EL (cell line): ENCODE results near the gene MIER3.

Experiments used
- DNase-seq: peaks from one replicate; pipeline ENCODE4 v3.0.0-alpha.2; 2016

The MIER3 gene

DNA sequence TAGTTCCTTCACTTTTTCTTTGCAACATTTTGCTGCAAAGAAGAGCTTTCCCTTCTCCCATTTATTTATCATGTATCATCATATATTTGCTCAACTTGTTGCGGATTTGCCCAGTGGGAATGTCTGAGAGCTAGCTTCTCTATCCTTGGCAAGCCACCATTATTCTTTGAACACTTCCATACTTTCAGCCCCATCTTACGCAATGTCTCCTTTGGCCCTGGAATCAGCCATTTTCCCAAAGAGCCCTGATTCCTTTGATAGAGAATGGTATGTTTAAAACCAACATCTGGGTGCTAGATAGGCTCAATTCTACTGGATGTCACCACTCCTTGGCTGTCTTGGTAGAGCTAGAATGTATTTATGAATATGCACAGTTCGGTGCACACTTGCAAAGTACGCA, 55.2 kb downstream of the MIER3 start:
- DNase-seq = no peak

DNA sequence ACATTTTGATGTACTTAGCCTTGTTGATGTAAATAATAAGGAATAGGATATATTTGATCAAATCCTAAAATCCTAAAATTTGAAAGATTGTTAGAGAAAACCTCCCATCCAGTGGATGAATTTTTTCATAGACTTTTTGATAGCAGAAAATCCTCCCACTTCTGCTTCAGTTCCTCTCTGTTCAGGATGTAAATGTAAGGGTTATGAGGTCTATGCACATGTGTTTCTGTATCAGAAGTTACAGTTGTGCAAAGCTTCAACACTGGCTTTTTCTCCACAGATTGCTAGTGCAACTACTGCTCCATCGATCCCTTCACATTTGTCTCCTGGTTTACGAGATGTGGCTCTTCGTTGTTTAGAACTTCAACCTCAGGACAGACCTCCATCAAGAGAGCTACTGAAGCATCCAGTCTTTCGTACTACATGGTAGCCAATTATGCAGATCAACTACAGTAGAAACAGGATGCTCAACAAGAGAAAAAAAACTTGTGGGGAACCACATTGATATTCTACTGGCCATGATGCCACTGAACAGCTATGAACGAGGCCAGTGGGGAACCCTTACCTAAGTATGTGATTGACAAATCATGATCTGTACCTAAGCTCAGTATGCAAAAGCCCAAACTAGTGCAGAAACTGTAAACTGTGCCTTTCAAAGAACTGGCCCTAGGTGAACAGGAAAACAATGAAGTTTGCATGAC, 58.5 kb downstream of the MIER3 start:
- no peak for DNase-seq

GRCh38 chr5:56881571-56881970, 70.4 kb downstream of the MIER3 start:
- DNase-seq = no peak

DNA sequence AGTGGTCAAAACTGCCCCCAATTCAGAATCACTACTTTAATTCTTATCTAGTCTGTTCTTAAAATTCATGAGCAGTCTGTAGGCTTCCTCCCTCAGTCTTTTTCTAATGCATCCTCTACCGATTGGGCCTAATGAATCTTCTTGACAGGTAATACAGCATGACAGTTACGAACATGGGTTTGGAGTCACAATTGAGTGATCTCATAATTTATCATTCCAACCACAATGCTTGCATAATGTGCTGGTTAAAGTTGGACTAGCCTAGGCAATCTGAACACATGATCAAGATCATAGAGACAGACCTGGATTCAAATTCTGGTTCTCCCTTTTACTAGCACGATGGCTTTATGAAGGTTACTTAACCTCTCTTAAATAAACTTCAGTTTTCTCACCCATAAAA, 75.6 kb downstream of the MIER3 start:
- DNase-seq = peak; percentile 36

DNA sequence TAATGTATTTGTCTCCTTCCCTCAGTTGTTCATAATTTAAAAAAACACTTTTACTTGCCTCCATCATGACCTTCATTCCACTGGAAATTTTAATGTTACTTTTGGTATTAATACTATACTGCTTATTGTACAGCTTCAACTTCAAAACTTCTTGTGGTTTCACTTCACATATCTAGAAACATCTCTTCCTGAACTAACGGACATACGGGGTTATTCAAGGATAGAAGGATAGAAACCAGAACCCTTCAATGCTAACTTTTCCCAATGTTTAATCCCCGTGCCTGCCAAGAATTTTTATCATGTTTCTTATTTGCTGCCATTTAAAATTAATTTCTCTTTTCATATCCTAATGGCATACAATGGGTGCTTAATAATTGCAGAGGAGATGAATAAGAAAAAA, 78.9 kb downstream of the MIER3 start:
- no peak for DNase-seq

DNA sequence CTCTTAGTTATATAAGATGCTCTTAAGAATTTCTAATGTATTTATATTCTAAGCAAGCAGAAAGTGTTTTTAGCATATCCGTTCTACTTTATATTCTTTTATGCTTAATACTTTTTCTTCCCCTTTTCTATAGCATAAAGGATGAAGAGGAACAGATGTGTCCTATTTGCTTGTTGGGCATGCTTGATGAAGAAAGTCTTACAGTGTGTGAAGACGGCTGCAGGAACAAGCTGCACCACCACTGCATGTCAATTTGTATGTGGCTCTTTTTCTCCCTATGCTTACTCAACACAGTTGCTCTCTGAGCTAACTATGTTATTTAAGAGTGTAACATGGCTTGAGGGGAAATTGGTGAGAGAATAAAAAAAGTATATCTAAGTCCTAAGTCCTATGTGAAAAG, 80.1 kb downstream of the MIER3 start:
- no peak for DNase-seq
